Left renal pelvis (tissue), 4 donors: Measurements from ENCODE around the gene ARHGAP10. TPM values are rescaled to one million over a fixed set of nuclear protein-coding genes. Genes with fewer than 3 reads are reported as not detected.
A peak's percentile ranks its signal among the peaks of the same experiment; 100 is the strongest.

Source experiments
- DNase-seq, 4 donors: peaks; one replicate each; pipeline ENCODE4 v3.0.0-alpha.2; 2013; ENCODE audit warnings: low read depth in 4 of 4, low spot score in 3 of 4
- polyA plus RNA-seq, 4 donors: library from polyadenylated mRNA; unstranded; fragments of 120-200 nt; gene quantifications; one replicate each; pipeline ENCODE4 v1.2.1, GENCODE V29; 2013; ENCODE audit not compliant: insufficient read length in 4 of 4

Gene ARHGAP10
- polyA plus RNA-seq, 4 donors: 17.8 to 20.0 (median 19.0) TPM

- no peak for DNase-seq
Measured at GRCh38 chr4:148112231-148112982, 380.5 kb downstream of the ARHGAP10 start.

DNA sequence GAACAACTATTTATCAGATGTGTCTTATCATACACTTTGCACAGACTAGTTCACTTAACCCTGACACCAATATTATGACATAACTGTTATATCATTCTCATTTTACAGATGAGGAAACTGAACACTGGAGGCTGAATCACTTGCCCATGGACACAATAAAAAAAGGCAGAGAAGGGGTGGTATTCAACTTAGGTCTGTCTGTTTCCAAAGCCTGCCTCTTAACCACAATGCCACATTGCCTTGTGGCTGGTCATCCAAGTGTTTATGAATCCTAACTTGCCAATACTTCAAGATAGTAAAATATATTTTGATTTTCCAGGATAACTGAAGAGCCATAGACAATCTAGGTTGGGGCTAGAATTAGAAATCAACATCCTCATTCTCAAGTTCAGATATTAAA, 382.5 kb downstream of the ARHGAP10 start:
- no peak for DNase-seq

DNA sequence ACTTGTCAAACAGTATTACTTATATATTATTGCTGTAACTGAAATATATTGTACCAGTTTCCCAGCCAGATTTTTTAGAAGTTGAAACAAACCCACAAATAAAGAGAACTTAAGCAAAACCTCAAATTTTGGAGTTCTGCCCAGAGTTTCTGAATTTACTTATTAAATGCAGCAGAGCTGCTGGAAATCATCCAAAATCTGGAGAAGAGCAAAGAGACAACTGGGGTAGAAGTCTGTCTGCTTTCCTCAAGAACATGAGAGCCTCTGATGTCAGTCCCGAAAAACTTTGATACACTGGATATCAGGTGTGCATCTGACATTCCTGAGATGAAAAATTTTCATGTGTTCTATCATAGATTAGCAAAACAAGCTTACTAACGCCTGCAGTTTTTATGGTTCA, 384.4 kb downstream of the ARHGAP10 start:
- DNase-seq: peak; percentile 10 to 40 (median 36)

DNA sequence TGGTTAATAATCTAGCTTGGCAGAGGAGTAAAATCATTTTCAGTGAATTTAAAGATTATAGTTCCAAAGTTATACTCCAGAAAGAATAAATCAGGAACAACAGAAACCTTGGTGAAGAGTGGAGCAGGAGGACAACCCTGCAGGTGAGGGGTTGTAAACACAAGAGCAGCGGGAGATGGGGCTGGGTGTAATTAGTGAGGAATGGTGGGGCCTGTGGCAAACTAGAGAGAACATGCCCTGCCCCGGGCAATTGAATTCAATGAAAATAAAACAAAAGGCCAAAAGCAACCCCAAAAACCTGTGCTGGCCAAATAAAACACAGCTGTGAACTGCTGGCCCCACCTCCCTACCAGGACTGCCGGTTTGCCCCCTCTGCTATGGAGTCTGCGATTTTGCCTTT, 385.1 kb downstream of the ARHGAP10 start:
- DNase-seq: no peak

- DNase-seq: no peak
Measured at GRCh38 chr4:148118179-148118578, 386.3 kb downstream of the ARHGAP10 start.

- no peak for DNase-seq
Measured at GRCh38 chr4:148118633-148119032, 386.7 kb downstream of the ARHGAP10 start.

DNA sequence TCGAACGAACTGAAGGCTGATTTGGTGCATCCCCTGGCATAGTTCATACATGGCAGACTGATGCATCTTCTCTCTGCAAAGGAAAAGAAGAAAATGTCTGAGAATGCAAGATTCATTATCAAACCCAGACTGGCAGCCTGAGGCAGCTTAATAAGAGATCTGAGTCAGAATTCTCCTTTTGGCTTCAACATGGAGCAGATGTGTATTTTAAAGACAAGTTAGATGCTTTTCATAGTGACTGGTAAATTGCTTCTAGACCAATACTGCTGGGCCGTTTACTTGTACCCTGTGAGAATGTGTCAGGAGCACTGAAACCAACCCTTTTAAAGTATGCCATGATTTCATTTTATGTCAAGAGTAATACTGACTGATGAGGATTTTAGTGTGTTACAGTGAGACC, 388.3 kb downstream of the ARHGAP10 start:
- no peak for DNase-seq

Other genes with a start within 250 kb of the ARHGAP10 start
- 10 to 100 TPM; 48.4 to 57.6 (median 54.7) TPM for gene TMEM184C, start 114.7 kb upstream of the ARHGAP10 start, polyA plus RNA-seq
- gene PRMT9, start 47.9 kb upstream of the ARHGAP10 start, polyA plus RNA-seq: 10 to 100 TPM; 17.4 to 30.2 (median 27.3) TPM